GM21390 (cell line): Measurements from ENCODE around the gene LPAR6.
"Not testable (repeated sequence)": the region's sequence is repeated elsewhere in the genome, so short reads cannot be mapped to it uniquely, and the experiment has no call there.

ENCODE experiments used
- ATAC-seq: cut with Tn5 transposase; IDR thresholded peaks from one replicate; pipeline ENCODE4 v1.9.1; 2021; ENCODE audit not compliant: unreplicated experiment

The LPAR6 gene

DNA sequence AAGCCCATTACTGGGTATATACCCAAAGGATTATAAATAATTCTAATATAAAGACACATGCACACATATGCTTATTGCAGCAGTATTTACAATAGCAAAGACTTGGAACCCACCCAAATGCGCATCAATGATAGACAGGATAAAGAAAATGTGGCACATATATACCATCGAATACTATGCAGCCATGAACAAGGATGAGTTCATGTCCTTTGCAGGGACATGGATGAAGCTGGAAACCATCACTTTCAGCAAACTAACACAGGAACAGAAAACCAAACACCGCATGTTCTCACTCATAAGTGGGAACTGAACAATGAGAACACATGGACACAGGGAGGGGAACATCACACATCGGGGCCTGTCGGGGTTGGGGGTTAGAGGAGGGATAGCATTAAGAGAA lies 9.1 kb upstream of the LPAR6 start:
- ATAC-seq: not testable (repeated sequence)

DNA sequence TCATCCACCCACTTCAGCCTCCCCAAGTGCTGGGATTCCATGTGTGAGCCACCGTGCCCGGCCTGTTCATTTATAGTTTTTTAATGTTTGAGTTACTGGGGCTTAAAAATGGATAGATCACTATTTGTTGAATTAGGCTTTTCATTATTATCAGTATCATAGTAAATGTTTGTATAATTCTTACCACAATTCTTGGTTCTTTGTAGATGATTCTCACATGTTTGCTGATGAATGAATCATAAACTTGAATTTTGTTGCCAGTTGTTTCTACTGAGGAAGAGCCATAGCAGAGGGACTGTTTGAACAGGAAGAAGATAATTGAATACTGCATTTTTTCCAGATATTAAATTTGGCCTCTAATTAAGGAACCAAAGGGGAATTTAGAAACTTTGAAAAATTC lies 2.6 kb upstream of the LPAR6 start:
- ATAC-seq: no peak

DNA sequence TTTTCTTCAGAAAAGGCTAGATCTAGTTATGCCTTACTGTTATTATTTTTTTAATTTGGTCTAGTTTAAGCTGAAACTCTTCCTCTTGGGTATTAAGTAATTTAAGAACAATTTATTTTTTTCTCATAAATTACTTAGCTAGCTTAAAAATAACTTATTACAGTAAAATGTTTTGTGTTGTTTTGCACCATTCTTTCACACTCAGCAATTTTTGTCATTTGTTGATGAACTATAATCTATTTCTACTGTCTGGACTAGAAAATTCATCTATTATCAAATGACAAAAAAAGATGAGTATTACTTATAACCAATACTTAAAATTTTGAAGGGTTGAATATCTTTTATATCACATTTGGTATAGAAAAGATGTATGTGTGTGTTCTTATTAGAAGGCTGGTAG lies 1.6 kb upstream of the LPAR6 start:
- ATAC-seq: no peak

DNA sequence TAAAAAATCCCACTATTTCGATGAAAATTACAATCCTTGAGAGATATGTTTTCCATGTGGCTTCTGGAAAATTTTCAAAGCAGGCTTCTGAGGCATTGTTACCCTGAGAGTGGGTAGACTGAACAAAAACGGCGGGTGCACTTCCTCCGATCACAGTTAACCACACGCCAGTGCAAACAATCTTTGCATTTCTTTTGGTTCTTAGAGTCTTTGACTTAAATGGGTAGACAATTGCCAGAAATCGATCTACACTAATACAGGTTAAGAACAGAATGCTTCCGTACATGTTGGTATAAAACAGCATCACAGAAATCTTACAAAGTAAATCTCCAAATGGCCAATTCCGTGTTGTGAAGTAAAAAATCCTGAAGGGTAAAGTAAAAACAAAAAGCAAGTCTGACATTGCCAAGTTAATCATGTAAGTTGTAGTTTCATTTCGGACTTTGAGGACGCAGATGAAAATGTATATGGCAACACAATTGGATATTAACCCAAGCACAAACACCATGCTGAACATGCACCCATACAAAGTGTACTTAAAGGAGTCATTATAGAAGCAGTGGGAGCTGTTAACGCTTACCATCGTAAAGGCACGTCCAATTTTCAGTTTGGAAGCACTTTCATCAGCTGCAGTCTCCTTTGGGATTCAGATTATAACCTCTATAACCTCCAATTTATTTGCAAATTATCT lies 927 bp downstream of the LPAR6 start:
- no peak for ATAC-seq

DNA sequence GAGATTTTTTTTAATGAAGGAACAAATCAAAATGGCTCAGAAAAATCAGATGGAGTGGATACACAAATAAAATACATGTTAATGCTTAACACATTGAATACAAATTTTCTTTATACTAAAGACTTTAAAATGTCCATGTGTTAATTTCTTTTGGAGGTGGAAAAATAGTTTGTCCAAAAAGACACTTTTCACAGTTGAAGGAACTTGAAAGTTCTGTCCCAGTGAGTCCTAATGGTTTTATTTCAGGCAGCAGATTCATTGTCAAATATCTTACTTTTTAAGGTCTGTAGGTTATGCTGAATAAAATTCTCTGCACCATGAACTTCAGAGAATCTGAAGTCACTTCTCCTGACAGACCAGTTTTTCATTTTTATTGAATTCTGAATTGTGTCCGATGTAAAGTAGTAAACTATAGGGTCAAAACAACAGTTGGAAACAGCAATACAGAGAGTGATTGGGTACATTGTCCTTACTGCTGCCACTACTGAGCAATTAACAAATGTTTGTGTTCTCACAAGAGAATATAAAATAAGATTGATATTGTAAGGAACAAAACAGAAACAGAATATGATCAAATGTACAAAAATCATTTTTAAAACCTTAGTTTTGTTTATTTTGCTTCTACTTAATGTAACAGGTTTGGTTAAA lies 1.6 kb downstream of the LPAR6 start:
- no peak for ATAC-seq

DNA sequence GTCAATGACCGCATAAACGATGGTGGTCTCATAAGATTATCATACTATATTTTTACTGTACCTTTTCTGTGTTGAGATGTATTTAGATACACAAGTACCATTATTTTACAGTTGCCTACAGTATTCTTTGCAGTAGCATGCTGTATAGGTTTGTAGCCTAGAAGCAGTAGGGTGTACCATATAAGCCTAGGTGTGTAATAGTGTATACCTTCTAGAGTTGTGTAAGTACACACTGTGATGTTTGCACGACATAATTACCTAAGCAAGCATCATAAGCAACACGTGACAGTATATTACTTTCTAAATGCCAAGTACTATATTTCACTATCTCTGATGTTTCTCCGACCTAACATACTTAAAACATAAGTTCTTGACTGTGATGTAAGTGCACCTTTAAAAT lies 2.7 kb downstream of the LPAR6 start:
- no peak for ATAC-seq

DNA sequence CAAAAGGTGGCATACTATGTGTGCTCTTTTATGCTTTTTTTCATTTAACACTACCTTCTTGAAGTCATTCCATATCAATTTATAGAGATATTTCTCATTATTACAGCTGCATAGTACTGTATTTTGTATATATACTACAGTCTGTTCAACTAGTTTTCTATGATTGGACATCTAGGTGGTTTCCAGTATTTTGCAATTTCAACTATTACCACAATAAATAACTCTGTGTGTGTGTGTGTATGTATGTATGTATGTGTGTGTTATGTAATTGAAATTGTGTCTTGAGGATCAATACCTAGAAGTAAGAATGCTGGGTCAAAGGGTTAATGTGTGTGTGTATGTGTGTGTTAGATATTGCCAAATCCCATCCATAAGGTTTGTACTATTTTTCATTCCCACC lies 7.0 kb downstream of the LPAR6 start:
- ATAC-seq: no peak

DNA sequence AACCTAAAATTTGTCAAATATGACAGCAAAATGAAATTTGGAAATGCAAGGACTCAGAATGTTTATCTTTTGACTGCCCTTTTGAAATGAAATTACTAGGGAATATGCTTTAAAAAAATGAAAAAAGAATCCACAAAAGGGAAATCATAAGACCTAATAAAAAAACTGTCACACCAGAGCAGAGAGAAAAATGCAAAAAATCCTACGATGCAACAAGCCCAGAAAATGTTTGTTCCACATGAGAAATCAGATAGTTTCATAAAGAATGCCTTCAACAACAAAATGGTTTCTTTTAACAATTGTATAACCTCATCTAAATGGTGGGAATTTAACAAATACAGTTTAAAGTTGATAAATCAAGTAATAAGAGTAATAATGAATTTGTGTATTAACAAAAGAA lies 8.0 kb downstream of the LPAR6 start:
- ATAC-seq: no peak

DNA sequence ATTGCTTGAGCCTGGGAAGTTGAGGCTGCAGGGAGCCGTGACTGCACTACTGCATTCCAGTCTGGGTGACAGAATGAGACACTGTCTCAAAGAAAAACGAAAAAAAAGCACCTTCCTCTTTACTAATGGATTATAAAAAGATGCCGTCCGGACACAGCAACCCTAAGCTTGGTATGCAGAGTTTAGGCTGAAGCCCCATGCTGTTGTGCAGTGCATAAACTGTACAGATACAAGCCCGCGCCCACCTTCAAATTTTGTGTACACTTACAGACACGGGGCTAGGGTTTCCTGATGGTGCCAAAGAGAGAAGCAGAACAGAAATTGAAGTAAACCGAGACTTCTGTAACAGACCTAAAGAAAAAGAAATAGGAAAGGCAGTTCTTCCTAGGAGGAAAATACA lies 9.0 kb downstream of the LPAR6 start:
- ATAC-seq: no peak

DNA sequence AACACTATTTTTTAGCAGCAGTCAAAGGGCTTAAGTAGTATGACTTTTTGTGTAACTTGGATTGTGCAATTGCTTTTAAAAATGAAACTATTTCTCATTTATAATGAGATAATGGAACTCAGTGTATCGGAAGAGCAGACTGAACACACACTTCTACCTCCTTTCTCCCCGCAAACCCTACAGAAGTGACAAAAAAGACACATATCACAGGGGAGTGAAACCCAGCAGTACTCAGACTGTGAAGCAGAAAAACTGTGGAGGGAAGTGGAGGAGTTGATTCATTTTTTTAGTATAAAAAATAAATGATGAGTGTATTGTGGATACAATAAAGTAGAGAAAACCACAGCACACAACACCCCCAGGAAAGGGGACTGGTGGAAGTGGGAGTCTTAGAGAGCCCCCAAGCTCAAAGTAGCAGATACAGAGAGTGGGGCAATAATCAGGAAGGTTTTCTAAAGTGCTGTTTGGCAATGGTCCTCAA lies 9.7 kb downstream of the LPAR6 start:
- peak; percentile 71 for ATAC-seq

DNA sequence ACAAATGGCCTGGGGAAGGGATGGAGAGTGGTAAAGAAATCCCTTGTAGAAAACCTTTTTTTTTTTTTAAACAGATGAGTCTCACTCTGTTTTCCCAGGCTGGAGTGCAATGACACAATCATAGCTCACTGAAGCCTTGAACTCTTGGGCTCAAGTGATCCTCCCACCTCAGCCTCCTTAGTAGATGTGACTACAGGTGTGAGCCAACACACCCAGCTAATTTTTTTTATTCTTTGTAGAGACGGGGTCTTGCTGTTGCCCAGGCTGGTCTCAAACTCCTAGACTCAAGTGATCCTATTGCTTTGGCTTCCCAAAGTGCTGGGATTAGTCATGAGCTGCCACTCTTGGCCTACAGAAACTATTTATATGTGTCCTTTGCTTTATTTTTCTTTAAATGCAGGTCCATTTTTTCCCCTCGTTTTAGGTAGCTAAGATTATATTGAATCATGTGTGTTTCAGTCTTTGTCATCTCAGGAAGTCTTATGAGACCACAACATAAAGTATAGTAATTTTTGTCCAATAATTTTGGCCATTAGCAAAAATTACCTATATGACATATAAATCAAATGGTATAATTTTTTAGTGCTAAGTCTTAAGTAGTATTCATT lies 10.5 kb downstream of the LPAR6 start:
- ATAC-seq: no peak

DNA sequence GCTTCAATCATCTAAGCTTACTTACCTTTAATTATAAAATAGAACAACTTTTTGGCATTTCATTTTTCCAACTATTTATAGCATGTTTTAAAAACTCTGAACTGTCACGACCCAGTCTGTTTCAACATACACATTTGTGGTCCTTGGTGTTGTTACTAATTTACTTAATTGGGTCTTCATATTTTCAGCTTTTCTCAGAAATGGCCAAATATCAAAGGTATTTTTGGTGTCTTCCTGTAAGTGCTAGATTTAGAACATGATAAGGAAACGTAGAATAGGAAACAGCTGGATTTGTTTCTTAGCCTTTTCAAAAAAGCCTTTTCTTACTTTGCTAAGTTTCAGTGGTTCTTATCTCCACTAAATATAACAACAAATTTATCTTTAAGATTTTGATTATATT lies 11.4 kb downstream of the LPAR6 start:
- ATAC-seq: no peak

DNA sequence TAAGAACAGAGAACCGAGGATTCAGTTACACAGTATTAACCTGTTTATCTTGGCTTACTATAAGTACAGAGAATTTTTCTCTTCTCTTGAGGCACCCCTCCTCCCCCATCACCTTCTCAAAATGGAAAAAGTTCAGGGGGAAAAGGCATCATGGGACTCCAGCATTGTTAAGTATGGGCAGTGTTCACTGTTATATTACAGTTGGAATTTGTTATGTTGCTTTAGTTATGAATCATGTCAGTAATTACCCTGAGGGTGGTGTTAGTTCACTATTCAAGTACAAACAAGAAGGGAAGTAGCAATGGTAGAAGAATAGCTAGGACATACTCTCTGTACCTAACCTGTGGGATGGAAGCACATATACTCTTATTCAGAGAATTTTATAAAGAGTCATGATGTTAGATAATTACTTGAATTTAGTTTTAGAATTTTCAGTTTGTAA lies 12.0 kb downstream of the LPAR6 start:
- ATAC-seq: no peak

DNA sequence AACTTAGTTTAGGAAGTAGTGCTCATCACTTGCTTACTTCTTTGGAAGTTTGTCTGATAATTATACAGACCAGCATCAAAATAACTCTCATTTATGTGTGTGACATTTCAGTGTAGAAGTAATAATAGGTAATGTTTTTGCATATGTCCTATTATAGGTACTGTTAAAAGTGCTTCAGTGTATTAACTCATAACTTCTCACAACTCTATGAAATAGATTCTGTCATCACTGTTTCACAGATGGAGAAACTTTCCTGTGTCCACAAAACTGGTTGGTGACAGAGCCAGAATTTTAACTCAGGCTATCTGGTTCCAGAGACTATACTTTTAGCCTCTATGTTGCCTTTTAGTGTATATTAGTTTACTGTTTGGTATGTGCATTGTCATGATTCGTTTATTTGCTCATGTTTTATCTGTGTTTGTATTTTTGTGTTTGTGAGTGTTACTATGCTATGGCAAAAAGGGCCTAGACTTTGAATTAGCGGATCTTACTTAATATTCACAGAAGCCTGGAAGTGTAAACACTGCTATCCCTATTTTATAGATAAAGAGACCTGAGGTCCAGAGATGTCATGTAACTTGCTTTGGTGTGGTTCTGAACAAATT lies 12.7 kb downstream of the LPAR6 start:
- ATAC-seq: no peak

DNA sequence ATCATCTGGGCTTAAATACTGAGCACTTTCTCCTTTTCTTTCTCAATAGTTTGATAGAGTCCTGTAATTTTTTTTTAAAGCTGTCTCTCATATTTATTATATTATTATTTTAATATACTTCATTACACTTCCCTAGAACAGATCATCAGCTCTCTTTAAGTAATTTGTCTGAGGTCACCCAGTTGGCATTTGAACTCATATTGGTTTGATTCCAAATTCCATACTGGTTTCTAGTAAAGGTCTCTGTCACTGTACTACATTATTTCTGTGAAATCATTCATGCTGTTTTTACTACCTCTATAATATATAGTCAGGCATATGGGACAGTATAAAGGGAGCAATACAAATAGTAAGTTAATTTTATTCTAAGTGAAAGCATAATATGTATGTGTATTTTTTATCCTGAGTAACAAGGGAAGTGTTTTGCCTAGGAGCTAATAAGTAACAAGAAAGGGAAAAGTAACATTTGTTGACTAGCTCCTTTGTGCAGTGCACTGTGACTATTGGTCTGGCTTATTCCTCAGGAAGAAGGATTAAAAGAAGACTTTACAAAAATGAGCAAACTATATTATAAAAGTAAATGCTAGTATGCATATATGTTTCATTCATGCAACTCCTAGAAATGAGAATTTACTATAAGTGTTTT lies 14.3 kb downstream of the LPAR6 start:
- no peak for ATAC-seq

DNA sequence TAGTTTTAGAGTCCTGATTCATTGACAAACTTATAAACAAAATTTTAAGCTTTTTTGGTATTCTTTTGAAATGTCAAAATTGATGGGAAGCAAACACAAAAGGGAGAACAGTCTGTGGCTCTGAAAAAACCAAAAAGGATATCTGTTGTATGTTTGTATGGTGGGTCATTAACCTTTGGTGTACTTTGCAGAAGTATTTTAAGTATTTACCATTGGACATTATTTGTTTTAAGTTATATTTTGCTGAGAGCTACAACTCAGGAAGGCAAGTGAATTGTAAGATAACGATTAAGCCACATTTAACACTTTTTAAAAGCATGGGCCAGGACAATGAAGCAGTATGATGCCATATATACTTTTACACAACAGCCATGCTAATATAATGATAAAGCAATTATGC lies 15.2 kb downstream of the LPAR6 start:
- no peak for ATAC-seq

DNA sequence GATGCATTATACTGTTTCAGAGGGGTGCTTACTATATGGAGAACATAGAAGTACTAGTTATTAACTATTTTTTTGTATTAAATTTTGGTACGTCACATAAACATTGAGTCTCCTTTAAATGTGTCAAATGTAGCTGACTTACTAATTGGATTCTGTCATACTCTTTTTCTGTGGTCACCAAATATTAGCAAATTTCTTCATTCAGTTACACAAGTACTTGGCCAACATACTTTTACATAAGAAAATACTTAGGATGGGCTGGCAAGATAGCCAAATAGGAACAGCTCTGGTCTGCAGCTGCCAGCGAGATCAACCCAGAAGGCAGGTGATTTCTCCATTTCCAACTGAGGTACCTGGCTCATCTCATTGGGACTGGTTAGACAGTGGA lies 19.2 kb downstream of the LPAR6 start:
- ATAC-seq: no peak

DNA sequence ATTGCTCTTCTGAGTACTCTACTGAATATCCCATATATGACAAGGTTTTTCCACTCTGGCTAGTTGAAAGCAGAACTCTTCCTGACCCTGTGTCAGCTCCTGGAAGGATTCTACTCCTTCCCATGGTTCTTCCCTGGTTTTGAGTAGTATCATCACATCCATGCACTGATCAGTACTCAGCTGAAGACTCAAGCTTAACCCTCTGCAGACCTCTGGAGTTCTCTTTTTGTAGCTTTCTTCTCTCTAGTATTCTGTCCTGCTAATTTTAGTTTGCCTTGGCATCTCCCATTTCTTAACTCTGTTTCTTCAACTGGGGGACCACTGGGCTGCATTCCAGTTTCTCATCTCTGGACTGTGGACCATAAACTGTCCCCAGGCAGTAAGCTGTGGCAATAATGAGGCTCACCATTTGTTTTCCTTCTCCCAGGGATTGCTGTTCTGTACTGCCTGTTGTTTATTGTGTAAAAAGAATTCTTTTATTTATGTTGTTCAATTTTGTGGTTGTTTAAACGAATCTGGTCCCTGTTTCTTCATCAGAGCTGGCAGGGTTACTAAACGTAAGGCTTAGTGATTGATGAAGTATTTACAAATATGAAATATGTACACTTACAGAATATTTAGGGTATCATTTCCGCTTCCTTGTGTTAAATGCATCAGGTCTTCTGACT lies 19.7 kb downstream of the LPAR6 start:
- no peak for ATAC-seq

DNA sequence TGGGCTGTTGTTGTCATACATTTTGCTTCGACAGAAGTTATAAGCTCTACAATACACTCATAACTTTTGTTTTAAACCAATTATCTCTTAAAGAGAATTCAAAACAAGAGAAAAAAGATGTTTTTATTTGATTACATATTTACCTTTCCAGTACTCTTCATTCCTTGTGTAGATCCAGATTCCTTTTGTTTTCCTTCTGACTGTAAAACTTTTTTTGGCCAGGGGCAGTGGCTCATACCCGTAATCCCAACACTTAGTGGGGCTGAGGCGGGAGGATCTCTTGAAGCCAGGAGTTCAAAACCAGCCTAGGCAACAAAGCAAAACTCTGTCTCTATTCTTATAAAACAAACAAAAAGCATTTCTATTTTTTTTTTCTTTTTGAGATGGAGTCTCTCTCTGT lies 21.7 kb downstream of the LPAR6 start:
- ATAC-seq: no peak

DNA sequence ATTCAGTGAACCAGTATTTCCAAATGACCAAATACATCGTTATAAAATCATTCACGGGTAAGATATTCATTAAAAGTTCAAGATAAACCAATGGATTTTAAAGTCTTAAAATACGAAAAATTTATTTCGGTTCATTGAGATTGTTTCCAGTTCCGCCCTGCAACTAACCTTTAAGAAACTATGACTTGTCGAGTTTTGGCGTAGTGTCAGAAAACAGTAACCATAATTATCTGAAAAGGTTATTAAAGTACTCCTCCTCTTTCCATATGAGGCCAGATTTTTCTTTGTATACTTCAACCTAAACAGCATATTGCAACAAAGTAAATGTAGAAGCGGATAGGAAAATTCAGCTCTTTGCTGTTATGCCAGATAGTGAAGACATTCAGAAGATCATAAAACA lies 26.1 kb downstream of the LPAR6 start:
- no peak for ATAC-seq

DNA sequence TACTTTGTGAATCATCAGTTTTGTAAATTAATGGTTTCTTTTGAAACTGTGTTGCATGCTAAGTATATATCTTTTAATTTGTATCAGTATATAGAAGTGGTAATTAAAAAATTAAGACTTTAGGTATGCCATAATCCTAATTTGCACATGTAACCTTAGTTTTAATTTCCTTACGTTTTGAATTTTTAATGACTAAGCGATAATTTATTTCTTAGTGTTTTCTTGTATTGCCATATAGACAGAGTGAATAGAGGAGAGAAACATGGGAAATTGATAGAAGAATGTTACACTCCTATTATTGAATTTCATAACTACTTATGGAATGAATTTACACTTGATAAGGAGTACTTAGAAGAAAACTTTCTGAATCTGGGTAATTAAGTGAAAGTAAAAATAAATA lies 29.5 kb downstream of the LPAR6 start:
- ATAC-seq: no peak
